NCI-H128 (cell line): ENCODE data around the gene MDFI.

ENCODE experiments used
- DNase-seq: peaks from one replicate; lab custom pipeline; 2025; ENCODE audit not compliant: unreplicated experiment; lab: John Stamatoyannopoulos, UW

Gene MDFI

DNA sequence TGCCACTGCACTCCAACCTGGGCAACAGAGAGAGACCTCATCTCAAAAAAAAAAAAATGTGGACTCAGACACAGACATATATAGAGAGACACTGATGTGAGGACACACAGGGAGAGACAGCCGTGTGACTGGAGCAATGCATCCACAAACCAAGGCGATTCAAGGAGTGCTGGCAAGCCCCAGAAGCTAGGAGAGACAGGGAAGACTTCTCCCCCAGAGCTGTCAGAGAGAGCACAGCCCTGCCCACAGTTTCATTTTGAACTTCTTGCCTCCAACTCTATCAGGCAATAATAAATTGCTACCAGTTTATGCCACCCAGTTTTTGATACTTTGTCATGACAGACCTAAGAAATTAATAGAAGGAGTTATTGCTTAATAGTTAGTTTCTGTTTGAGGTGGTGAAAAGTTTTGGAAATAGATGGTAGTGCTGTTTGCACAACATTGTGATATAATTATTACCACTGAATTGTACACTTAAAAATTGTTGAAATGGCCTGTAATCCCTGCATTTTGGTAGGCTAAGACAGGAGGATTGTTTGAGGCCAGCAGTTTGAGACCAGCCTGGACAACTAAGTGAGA lies 5.1 kb upstream of the MDFI start:
- no peak for DNase-seq

GRCh38 chr6:41634657-41635056 lies 3.6 kb upstream of the MDFI start:
- no peak for DNase-seq

GRCh38 chr6:41635365-41635764 lies 2.9 kb upstream of the MDFI start:
- DNase-seq, result no peak

GRCh38 chr6:41636833-41637193 lies 1.5 kb upstream of the MDFI start:
- DNase-seq, result no peak

DNA sequence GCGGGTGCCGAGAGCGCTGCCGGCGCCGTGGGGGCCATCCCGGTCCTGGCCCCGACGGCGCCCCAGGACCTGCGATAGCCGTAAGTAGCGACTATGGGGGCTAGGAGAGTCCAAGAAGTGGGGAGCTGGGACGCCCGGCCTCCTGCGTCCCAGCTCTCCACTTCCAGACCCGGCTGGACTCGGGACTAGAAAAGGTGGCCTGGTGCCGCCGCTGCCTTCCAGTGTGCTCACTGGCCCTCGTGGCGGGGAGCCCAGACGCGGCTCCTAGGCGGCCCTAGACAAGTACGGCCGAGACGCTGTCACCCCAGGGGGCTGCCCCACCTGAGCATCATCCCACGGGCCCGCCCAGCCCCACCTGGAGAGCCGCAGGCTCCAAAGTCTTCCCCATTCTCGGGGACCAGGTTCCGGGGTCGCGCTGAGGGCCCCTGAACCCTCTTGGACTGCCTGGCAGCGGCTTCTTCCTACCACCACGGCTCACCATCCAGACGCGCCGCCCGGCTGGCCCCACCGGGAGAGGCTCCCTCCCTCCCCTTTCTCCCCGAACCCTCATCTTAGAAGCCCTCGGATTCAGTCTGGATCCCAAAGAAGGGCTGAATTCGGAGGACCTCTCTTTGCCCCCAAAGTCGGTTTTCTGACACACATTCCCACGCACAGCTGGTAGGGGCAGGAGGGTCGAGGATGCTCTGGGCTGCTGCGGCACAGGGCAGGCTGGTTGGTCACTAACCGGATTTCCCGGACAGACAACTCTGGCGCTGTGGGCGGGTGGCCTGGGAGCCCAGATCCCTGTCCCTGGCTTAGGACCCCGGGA lies 870 bp upstream of the MDFI start:
- no peak for DNase-seq

DNA sequence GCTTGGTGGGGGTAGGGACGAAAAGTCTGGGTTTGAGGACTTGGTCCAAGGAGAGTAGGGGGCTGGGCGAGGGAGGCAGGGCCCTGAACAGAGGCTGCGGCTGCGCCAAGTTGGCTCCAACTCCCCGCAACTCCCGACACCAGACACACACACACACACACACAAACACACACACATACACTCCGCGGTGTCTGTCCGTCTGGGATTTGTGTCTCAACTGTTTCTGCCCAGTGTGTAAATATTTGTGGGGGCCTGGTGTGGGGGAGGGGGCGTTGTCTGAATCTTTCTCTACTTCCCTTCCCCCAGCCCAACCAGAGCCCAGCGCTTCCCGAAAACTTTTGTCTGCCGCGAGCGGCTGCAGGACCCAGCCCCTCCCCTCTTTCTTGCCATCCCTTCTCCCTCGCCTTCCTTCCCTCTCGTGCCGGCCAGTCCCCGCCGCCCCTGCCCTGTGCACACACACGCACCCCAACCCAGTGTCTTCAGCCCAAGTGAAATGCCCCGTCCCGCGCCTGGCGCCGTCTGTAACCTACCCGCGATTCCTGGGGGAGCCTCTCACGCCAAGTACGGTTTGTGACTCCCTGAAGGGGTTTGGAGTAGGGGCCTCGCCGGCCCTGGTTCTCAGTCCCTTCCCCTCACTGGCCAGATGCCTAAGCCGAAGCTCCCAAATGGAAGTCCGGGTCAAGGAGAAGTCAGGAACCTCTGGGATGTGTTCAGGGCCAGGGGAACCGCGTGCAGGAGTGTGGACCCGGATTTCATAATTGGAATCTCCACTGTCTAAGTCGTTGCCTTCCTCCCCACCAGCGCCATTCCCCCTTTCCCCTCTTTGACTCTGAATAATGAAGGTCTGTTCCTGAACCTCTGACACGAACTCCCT lies 904 bp downstream of the MDFI start:
- DNase-seq, result no peak

- DNase-seq, result no peak
These were observed 1.6 kb downstream of the MDFI start for GRCh38 chr6:41639809-41640371.

DNA sequence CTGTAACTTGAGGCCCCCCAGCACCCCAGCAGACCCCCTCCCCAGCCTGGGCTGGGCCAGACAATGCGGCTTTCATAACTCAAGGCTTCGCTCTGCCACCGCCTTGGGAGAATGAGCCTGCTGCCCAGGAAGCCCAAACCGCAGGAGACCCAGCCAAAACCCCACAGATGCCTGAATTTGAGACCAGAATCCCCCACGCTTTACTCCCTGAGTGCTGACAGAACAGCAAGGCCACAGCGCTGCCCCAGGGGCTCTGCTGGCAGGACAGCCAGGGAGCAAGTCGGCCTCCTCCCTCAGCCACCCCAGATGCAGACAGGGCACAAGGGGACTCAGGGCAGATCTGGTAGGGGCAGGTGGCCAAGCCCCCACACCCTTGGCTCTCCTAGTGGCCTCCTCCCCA lies 2.2 kb downstream of the MDFI start:
- DNase-seq, result no peak

GRCh38 chr6:41641352-41641925 lies 3.2 kb downstream of the MDFI start:
- no peak for DNase-seq

DNA sequence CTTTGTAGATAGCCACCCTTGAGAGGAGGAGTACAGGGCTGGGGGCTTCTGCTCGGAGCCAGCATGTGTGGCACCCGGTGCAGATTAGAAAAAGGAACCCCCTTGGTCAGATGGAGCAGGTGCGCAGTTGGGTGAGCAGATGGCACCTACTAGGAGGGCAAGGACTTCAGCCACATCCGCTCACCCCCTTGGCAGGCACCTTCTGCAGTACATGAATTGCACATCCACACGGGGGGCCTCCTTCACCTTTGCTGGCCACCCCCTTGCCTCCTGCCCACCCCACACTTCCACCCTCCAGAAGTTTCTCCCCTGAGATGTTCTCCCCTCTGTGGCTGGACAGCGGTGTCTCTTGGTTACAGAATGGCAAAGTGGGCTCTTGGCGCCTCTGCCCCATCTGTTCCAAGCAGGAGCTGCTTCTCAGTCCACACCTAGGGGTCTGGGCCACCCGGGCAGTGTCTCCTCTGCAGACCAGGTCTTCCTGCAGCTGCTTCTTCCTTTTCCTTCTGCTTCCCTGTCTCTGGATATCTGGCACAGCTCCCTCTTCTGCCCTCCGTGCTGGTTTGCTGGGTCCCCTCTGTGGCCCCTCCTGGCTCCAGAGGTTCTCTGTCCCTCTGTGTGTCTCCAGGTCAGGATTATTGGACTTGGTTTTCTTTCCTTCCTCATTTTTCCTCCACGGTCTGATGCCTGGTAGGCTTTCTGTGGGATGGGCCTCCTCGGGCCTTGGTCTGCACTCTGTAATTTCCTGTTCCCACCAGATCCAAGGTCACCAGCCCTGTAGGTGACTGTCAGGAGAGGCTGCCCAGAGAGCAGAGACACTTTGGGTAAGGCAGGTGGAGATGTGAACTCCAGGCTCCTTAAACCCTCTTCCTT lies 4.1 kb downstream of the MDFI start:
- DNase-seq, result no peak

DNA sequence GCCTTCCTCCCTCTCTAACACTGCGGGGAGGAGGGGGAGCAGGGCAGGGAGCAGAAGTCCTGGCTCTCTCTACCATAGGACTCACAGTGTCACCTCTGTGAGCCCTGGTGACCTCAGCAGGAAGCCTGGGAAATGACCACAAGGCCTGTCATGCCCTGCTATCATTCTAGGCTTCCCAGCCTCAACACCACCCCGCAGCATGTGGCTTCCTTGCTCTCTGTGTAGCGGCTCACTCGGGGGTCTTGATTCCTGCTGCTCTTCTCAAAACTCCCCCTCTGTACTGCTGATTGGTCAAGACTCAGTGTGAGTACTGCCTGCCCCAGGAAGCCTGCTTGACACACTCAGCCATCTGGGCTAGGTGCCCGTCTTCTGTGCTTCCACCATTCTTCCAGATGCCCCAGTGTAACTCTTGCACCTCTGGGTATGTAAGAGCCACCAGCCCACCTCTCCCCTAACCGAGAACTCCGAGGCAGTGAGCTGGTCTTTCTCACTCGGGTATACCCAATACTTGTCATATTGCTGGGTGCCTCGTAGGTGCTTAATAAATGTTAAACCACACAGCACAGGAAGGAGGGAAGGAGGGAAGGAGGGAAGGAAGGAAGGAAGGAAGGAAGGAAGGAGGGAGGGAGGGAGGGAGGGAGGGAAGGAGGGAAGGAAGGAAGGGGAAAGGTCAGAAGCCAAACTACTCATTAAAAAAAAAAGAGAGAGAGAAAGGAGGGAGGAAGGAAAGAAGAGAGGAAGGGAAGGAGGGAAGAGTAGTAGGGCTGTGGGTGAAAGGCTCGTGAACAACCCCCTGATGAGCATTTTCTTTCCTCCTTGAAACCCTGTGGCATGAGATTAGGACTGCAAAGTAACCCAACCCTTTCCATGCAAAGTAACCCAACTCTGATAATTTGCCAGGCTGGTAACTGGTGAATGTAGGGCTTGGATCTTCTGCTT lies 5.0 kb downstream of the MDFI start:
- DNase-seq, result no peak

- no peak for DNase-seq
These were observed 5.6 kb downstream of the MDFI start for GRCh38 chr6:41643899-41644269.

- no peak for DNase-seq
These were observed 6.1 kb downstream of the MDFI start for GRCh38 chr6:41644297-41644879.

- DNase-seq, result no peak
These were observed 6.8 kb downstream of the MDFI start for GRCh38 chr6:41645007-41645618.

DNA sequence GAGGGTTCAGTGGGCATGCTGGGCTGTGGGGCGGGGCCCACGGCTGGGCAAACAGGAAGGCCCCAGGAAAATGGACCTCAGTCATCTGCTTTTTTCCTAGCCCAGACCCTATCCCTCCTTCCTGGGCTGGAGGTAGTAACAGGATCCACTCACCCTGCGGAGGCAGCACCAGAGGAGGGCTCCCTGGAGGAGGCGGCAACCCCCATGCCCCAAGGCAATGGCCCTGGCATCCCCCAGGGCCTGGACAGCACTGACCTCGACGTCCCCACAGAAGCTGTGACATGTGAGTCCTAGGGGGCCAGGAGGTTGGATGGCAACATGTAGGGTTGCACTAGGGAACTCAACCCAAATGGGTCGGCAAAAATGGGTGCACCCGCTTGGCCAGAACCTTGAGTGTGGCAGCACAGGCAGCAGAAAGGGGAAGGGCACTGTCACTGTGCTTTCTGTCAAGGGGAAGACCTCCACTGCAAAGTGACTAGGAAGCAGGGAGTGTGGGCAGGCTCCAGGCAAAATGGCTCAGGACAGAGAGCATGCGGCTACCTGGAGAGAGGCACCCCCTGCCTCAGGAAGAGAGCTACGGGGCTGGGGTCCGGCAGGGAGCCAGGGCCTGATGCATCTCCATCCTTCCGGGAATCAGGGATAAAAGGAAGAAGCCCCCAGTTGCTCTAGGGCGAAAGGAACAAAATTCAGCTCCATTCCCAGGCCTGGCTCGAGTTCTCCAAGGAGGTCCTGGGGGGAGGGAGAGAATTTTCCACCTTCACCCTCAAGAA lies 7.9 kb downstream of the MDFI start:
- DNase-seq, result no peak

DNA sequence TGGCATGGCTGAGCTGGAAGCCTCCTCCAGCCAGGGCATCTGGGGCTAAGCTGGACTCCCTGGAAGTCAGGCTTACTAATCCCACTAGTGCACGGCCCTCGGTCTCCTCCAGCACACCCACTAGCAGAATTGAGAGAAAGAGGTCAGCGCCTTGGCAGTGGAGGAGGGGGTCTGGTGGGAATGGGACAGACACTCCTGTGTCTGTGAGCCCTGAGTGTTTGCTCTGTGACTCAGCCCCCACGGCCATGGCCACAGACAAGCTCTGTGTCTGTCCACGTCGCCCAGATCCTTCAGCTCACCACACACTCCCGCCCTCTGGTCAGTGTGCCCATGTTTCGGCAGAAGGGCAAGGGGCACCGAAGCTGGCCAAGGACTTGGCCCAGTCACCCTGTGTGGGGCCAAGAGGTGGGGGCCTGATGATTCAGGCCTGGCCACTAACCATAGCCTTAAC lies 8.8 kb downstream of the MDFI start:
- DNase-seq, result no peak

DNA sequence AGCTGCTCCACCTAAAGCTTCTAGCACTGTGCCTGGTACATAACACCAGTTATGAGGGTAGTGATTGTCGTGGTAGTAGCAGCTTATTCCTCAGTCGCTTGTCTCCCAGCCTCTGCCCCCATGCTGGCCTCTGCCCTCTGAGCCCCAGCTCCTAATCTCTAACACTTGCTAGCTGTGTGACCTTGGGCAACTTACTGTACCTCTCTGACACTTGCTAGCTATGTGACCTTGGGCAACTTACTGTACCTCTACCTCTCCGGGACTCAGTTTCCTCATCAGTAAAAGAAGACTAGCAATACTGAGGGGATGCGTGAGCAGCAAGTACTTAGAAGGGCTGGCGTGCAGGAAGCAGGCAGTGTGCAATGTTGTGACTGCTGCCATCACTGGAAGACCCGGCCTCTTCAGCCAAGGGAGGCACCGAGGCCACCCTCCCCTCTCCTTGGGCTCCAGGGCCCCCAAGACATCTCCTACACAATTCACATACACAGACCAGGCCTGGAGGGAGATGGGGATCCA lies 9.9 kb downstream of the MDFI start:
- DNase-seq, result no peak
